ENCODE results near the gene PXYLP1.

The PXYLP1 gene

DNA sequence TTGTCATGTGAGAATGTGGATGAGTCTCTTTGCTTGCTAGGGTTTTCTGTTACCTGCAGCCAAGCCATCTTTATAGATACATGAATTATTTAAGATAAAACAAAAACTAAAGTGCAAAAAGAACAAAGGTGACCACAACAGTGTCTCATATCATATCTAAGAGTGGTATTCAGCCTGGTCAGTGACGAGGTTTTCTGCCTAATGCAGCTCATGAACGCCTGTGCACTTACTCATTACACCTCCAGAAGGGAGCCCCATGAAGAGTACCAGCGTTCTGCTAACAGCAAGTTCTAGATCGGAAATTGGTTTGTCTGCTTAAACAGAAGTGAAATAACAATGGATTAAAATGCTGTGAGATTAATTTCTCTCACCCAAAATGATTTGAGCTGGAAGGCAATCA lies 19.2 kb downstream of the PXYLP1 start:
- TF ChIP-seq CTCF (IDR thresholded peaks at IDR 0.05; ENCODE audit: low read depth, low read length) = no peak
- H3K4me3 ChIP-seq (ENCODE audit: low read depth, low read length) = no peak overlapping the region

- no peak overlapping the region for H3K4me3 ChIP-seq (ENCODE audit: low read depth, low read length)
- no peak for TF ChIP-seq CTCF (IDR thresholded peaks at IDR 0.05; ENCODE audit: low read depth, low read length)
These were observed 21.7 kb downstream of the PXYLP1 start for GRCh38 chr3:141253326-141253725.

DNA sequence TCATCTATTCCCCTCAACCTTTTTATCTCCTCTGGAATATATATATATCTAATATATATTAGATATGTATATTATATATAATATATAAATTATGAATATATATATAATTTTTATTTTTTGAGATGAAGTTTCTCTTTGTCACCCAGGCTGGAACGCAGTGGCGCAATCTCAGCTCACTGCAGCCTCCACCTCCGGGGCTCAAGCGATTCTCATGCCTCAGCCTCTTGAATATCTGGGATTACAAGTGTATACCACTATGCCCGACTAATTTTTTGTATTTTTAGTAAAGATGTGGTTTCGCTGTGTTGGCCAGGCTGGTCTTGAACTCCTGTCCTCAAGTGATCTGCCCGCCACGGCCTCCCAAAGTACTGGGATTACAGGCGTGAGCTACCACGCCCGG lies 22.2 kb downstream of the PXYLP1 start:
- TF ChIP-seq CTCF (IDR thresholded peaks at IDR 0.05; ENCODE audit: low read depth, low read length) = no peak
- H3K4me3 ChIP-seq (ENCODE audit: low read depth, low read length) = no peak overlapping the region

GRCh38 chr3:141255137-141255845 lies 23.7 kb downstream of the PXYLP1 start:
- no peak overlapping the region for H3K4me3 ChIP-seq (ENCODE audit: low read depth, low read length)

DNA sequence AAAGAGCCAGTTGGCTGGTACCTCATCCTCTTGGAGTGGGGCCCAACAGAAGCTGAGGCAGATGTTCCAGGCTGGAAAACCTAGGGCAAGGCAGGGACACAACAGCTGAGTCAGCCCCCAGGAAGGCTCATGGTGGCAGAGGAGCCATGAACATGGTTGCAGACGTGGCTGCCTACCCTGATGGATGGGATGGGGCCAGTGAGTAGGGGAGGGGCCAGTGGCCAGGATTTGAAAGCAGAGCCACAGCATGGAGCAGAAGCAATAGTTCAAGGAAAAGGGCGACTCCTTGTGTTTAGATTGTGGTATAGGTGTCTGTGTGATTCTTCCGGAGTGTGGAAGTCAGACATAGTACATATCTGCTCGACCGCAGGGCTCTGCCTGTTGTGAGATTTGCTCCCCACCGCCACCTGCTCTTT lies 24.2 kb downstream of the PXYLP1 start:
- TF ChIP-seq CTCF (IDR thresholded peaks at IDR 0.05; ENCODE audit: low read depth, low read length) = peak; percentile 25; the same call in 1 of the 2 replicates
- no peak overlapping the region for H3K4me3 ChIP-seq (ENCODE audit: low read depth, low read length)

More at GRCh38 chr3:141255137-141255845, 23.7 kb downstream of the PXYLP1 start:
- no peak for TF ChIP-seq CTCF (IDR thresholded peaks at IDR 0.05; ENCODE audit: low read depth, low read length)

GRCh38 chr3:141256820-141257219 lies 25.2 kb downstream of the PXYLP1 start:
- TF ChIP-seq CTCF (IDR thresholded peaks at IDR 0.05; ENCODE audit: low read depth, low read length) = no peak

GRCh38 chr3:141257961-141258360 lies 26.3 kb downstream of the PXYLP1 start:
- H3K4me3 ChIP-seq (ENCODE audit: low read depth, low read length) = no peak overlapping the region
- no peak for TF ChIP-seq CTCF (IDR thresholded peaks at IDR 0.05; ENCODE audit: low read depth, low read length)

More at GRCh38 chr3:141256820-141257219, 25.2 kb downstream of the PXYLP1 start:
- H3K4me3 ChIP-seq (ENCODE audit: low read depth, low read length) = no peak overlapping the region

Data from WI38 (cell line).